HG02642 (cell line): Measurements from ENCODE around the gene MSL3.

Experiments
- ATAC-seq: cut with Tn5 transposase; IDR thresholded peaks from one replicate; pipeline ENCODE4 v1.9.1; 2021; ENCODE audit warnings: mild to moderate bottlenecking; ENCODE audit not compliant: unreplicated experiment, poor library complexity

The MSL3 gene

GRCh38 chrX:11813341-11813740, 55.3 kb downstream of the MSL3 start:
- ATAC-seq = no peak
